ENCODE results near the gene BCL2L14.

The BCL2L14 gene

GRCh38 chr12:12123036-12123604 is 52.4 kb downstream of the BCL2L14 start:
- Histone ChIP-seq H3K4me3 (replicated peaks; ENCODE audit: insufficient read depth, low read length) (no peak overlapping the region), H3K27ac (replicated peaks) (no peak overlapping the region), H3K27me3 (ENCODE audit: insufficient read depth, poor library complexity, severe bottlenecking) (no peaks in the 10 kb centered on the region)
- TF ChIP-seq CTCF (IDR thresholded peaks at IDR 0.05; ENCODE audit: insufficient read depth, low read length) (no peak), SPI1 (IDR thresholded peaks at IDR 0.05; ENCODE audit: borderline replicate concordance, low read depth) (no peak), REST (IDR thresholded peaks at IDR 0.05; ENCODE audit: insufficient replicate concordance, low read depth) (no peak), POLR2AphosphoS5 (IDR thresholded peaks at IDR 0.05; ENCODE audit: low read depth) (no peak), GABPA (IDR thresholded peaks at IDR 0.05; ENCODE audit: low read depth) (no peak)
- no peak for DNase-seq (ENCODE audit: low read depth in 1 of 2, low spot score in 1 of 2)

GRCh38 chr12:12126551-12126950 is 55.8 kb downstream of the BCL2L14 start:
- H3K4me3 ChIP-seq (replicated peaks; ENCODE audit: insufficient read depth, low read length) = no peak overlapping the region
- DNase-seq (ENCODE audit: low read depth in 1 of 2, low spot score in 1 of 2) = no peak
- TF ChIP-seq SPI1 (IDR thresholded peaks at IDR 0.05; ENCODE audit: borderline replicate concordance, low read depth) (no peak), GABPA (IDR thresholded peaks at IDR 0.05; ENCODE audit: low read depth) (no peak), POLR2AphosphoS5 (IDR thresholded peaks at IDR 0.05; ENCODE audit: low read depth) (no peak), REST (IDR thresholded peaks at IDR 0.05; ENCODE audit: insufficient replicate concordance, low read depth) (no peak), CTCF (IDR thresholded peaks at IDR 0.05; ENCODE audit: insufficient read depth, low read length) (no peak)
- H3K27ac ChIP-seq (replicated peaks) = no peak overlapping the region
- peaks cover 3% of the 10 kb centered on the region for H3K27me3 ChIP-seq (ENCODE audit: insufficient read depth, poor library complexity, severe bottlenecking)

GRCh38 chr12:12127304-12127703 is 56.6 kb downstream of the BCL2L14 start:
- no peak for TF ChIP-seq CTCF (IDR thresholded peaks at IDR 0.05; ENCODE audit: insufficient read depth, low read length)
- TF ChIP-seq GABPA (IDR thresholded peaks at IDR 0.05; ENCODE audit: low read depth) = no peak
- TF ChIP-seq POLR2AphosphoS5 (IDR thresholded peaks at IDR 0.05; ENCODE audit: low read depth) = no peak
- no peak for TF ChIP-seq SPI1 (IDR thresholded peaks at IDR 0.05; ENCODE audit: borderline replicate concordance, low read depth)
- no peak for TF ChIP-seq REST (IDR thresholded peaks at IDR 0.05; ENCODE audit: insufficient replicate concordance, low read depth)

More at GRCh38 chr12:12127304-12127703, 56.6 kb downstream of the BCL2L14 start:
- Histone ChIP-seq H3K27ac (replicated peaks) (no peak overlapping the region), H3K4me3 (replicated peaks; ENCODE audit: insufficient read depth, low read length) (no peak overlapping the region), H3K27me3 (ENCODE audit: insufficient read depth, poor library complexity, severe bottlenecking) (peaks cover 3% of the 10 kb centered on the region)
- DNase-seq (ENCODE audit: low read depth in 1 of 2, low spot score in 1 of 2) = no peak
